Dermis blood vessel endothelial cell (primary cell): Measurements from ENCODE around the gene KLRC2. TPM values are rescaled to one million over a fixed set of nuclear protein-coding genes. Genes with fewer than 3 reads are reported as not detected.
"Not testable (repeated sequence)": the region's sequence is repeated elsewhere in the genome, so short reads cannot be mapped to it uniquely, and the experiment has no call there.

Experiments used
- DNase-seq: peaks from one replicate; pipeline ENCODE4 v3.0.0; 2010
- total RNA-seq: library from RNA; depleted of rRNA; stranded (reverse); fragments of >200 nt; gene quantifications from 2 replicates; pipeline ENCODE4 v1.2.3, GENCODE V29; 2014

The KLRC2 gene
- not detected in 2 replicates for total RNA-seq

DNA sequence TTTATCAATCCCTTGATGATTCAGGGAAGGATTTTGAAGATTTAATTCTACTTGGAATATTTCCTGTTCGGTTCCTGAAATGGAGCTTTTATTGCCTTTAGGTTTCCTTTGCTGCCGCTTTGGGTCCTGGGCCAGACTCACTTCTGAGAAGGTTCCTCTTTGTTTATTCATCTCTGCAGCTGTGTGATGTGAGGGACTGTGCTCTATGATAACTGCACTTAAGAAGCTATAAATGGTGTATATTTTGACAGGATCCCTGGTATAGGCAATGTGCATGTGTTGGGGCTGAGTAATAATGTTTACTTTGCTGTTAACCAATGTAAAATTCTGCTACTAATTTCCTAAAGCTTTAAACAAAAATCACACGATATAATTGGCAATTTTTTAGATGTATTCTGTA is at the start of gene KLRC2:
TSS of gene KLRC2 (minus strand) at position 195 of the 400 bp plus-strand sequence. CDS start at position 171, 24 bp downstream.
- DNase-seq = peak; percentile 52

DNA sequence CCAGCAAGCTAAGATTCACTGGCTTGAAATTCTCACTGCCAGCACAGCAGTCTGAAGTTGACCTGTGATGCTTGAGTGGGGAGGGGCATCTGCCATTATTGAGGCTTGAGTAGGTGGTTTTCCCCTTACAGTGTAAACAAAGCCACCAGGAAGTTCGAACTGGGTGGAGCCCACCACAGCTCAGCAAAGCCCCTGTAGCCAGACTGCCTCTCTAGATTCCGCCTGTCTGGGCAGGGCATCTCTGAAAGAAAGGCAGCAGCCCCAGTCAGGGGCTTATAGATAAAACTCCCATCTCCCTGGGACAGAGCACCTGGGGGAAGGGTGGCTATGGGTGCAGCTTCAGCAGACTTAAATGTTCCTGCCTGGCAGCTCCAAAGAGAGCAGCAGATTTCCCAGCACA is 46.1 kb upstream of the KLRC2 start:
- DNase-seq = not testable (repeated sequence)

DNA sequence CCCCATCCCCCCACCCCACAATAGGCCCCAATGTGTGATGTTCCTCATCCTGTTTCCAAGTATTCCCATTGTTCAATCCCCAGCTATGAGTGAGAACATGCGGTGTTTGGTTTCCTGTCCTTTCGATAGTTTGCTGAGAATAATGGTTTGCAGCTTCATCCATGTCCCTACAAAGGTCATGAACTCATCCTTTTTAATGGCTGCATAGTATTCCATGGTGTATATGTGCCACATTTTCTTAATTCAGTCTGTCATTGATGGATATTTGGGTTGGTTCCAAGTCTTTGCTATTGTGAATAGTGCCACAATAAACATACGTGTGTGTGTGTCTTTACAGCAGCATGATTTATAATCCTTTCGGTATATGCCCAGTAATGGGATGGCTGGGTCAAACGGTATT is 37.0 kb upstream of the KLRC2 start:
- not testable (repeated sequence) for DNase-seq

DNA sequence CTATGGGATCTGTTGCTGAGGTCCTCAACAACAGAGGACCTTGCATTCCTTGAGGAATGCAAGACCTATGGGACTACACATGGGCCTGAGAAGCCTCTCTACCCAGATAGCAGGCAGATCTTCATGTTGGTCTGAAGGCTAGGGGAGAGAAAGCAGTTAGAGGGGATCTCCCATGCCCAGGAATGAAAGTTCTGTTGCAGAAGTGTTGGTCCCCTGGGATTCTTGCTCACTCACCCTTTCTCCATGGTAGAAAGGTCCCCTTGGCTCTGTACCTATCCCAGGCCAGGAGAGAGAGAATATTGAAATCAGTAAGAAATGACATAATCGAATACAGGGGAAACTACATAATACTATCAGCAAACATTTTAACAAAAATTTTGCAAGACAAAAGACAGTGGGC is 33.9 kb upstream of the KLRC2 start:
- DNase-seq = no peak

DNA sequence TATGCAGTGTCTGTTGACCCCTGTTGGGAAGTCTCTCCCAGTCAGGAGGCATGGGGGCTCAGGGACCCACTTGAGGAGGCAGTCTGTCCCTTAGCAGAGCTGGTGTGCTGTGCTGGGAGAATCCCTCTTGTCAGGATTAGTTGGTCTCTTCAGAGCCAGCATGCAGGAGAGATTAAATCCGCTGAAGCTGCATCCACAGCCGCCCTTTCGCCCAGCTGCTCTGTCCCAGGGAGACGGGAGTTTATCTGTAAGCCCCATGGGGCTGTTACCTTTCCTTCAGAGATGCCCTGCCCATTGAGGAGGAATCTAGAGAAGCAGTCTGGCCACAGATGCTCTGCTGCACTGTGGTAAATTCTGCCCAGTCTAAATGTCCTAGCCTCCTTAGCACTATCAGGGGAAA is 30.5 kb upstream of the KLRC2 start:
- DNase-seq = no peak

DNA sequence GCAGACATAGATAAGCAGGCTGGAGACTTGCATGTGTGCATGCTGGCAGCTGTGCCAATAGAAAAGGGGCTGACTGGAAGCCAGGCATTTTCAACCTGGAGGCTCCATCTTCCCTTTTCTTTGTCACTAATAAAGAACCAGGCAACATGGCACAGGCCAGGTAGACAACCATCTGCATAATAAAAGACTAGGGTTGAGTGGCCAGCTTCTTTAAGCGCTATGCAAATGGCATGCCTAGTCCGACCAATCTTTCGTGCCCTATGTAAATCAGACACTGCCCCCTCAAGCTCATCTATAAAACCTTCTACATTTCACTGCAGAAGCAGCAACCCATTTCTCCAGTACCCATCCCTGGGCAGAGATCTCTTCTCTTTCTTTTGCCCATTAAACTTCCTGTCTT is 21.9 kb upstream of the KLRC2 start:
- no peak for DNase-seq

DNA sequence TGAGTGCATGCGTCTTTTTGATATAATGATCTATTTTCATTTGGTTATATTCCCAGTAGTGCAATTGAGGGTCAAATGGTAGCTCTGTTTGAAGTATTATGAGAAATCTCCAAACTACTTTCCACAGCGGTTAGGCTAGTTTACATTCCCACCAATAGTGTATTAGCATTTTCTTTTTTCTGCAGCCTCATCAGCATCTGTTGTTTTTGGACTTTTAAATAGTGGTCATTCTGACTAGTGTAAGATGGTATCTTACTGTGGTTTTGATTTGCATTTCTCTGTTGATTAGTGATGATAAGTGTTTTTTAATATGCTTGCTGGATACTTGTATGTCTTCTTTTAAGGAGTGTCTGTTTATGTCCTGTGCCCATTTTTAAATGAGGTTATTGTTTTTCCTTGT is 21.0 kb upstream of the KLRC2 start:
- no peak for DNase-seq

DNA sequence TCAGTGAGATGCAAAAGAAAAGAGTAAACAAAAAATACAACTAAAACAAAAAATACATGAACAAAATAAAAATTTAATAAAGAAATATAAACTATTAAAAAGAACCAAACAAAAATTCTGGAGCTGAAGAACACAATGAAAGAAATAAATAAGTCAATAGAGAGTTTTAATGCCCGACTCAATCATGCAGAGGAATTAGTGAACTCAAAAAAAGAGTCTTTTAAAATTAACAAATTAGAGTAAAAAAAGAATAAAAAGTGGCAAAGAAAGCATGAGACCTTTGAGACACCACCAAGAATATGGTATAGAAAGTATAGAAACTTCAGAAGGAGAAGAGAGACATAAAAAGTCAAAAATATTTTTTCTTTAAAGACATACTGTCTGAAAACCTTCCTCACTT is 20.0 kb upstream of the KLRC2 start:
- DNase-seq = no peak

DNA sequence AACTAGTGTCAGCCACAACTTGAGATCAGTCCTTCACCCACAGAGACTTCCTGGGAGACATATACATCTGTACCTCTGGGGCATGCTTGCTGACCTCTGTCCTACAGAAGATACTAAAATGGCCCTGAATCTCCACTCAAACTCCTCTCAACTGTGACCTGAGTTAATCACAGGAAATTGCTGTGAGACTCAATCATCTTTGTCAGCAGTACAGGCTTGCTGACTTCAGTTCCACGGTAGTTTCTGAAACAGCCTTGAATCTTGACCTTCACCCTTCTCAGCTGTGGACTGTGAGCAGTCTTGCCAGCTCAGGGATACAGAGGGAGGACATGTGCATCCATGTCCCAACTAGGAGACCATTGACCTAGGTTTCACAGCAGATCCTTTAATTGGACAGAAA is 18.7 kb upstream of the KLRC2 start:
- no peak for DNase-seq

DNA sequence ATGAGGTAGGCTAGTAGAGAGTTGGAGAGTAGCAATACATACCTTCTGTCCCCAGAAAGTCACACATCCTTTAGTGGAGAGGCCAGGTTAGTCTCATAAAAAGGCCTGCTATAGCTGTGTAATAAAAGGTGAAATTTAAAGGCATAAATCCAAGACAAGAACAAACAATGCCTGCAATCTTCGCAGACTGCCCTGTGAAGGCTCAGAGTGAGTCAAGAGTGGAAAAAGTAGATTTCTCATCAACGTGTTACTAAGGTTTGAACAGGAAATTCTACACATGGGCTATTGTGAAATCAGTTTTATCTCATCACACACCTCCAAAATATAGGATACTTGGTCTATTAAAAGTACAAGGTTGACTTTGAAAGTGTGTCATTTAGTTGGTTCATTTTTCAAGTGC is 17.3 kb upstream of the KLRC2 start, which contains the start of gene KLRC1:
TSS of gene KLRC1 (minus strand) at position 222 of the 400 bp plus-strand sequence. CDS start 2,221 bp downstream, outside the sequence.
- no peak for DNase-seq

DNA sequence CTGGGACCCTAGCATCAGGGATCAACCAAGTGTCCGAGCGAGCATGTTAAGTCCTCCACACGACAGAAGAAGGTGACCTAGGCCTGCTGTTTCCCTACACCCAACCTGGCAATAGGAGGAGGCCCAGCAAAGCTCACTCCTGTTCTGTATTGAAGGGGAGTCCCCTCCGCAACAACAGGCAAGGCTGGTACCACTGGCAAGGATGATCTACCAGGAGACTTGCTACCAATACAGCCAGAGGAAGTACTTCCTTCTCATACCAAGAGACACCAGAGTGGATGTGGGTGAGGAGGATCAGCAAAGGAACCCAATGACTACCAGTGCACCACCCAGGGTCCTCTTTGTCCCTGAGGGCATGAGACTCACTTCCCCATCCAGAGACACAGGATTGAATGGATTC is 12.4 kb upstream of the KLRC2 start:
- no peak for DNase-seq

DNA sequence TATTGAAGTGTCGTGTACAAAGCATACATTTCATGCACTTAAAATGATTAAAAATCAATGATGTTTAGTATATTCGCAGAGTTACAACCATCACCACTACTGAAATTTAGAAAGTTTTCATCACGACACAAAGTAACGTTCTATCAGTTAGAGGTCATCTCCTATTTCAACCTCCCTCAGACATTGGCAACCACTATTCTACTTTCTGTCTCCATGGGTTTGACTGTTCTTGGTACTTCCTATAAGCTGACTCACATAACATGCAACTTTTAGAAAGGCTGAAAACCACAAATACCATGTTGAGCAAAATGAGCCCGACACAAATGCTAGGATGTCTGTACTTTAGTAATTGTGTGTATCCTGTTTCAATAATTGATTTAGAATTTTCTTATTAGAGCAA is 10.2 kb upstream of the KLRC2 start:
- not testable (repeated sequence) for DNase-seq

DNA sequence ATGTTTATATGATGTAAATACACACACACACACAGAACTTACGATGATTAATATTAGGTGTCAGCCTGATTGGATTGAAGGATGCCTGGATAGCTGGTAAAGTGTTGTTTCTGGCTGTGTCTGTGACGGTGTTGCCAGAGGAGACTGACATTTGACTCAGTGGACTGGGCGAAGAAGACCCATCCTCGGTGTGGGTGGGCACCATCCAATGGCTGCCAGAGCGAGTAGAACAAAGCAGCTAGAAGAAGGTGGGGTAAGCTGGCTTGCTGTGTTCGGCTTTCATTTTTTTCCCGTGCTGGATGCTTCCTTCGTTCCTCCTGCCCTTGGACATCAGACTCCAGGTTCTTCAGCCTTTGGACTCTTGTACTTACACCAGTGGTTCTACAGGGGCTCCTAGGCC is 5.3 kb upstream of the KLRC2 start:
- DNase-seq = not testable (repeated sequence)

DNA sequence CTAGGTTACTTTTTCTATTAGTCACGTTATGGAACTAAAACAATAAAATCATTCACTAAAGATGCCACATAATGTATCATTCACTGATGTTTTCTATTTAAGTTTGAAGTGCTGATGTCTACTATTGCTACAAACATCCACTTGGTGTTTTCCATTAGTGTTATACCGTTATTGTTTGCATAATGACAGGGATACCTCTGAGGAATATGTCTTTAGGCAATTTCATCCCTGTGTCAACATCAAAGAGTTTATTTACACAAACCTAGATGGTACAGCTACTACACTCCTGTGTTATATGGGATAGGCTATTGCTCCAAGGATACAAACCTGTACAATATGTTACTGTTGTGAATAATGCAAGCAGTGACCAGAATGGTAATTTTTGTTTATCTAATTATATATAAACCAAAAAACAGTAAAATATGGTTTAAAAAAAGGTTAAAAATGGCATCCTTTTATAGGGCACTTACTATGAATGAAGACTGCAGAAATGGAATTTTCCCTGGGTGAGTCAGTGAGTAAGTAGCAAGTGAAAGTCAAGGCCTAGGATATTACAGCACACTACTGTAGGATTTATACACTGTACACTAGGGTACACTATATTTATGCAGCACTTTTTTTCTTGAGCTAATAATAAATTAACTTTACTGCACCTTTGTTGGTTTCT is 3.9 kb upstream of the KLRC2 start:
- DNase-seq = not testable (repeated sequence)

DNA sequence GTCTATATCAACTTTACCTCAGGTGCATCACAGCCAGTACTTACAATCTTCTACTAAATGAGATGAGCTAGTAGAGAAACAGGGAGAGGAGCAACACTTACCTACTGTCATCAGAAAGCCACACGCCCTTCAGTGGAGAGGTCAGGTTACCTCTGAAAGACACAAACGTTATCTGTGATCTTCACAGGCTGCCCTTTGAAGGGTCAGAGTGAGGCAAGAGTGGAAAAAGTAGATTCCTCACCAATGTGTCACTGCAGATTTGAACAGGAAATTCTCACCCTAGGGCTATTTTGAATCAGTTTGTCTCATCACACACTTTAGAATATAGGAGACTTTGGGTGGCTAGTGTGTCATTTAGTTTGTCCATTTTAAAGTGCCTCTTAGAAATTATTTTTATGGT is 1.8 kb upstream of the KLRC2 start:
- DNase-seq = not testable (repeated sequence)

DNA sequence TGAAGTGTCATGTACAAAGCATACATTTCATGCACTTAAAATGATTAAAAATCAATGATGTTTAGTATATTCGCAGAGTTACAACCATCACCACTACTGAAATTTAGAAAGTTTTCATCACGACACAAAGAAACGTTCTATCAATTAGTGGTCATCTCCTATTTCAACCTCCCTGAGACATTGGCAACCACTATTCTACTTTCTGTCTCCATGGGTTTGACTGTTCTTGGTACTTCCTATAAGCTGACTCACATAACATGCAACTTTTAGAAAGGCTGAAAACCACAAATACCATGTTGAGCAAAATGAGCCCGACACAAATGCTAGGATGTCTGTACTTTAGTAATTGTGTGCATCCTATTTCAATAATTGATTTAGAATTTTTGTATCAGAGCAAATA is 5.2 kb downstream of the KLRC2 start:
- not testable (repeated sequence) for DNase-seq

DNA sequence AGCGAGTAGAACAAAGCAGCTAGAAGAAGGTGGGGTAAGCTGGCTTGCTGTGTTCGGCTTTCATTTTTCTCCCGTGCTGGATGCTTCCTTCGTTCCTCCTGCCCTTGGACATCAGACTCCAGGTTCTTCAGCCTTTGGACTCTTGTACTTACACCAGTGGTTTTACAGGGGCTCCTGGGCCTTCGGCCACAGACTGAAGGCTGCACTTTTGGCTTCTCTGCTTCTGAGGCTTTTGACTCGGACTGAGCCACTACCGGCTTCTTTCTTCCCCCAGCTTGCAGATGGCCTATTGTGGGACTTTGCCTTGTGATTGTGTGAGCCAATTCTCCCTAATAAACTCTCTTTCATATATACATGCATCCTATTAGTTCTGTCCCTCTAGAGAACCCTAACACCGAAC is 9.9 kb downstream of the KLRC2 start:
- DNase-seq = not testable (repeated sequence)

DNA sequence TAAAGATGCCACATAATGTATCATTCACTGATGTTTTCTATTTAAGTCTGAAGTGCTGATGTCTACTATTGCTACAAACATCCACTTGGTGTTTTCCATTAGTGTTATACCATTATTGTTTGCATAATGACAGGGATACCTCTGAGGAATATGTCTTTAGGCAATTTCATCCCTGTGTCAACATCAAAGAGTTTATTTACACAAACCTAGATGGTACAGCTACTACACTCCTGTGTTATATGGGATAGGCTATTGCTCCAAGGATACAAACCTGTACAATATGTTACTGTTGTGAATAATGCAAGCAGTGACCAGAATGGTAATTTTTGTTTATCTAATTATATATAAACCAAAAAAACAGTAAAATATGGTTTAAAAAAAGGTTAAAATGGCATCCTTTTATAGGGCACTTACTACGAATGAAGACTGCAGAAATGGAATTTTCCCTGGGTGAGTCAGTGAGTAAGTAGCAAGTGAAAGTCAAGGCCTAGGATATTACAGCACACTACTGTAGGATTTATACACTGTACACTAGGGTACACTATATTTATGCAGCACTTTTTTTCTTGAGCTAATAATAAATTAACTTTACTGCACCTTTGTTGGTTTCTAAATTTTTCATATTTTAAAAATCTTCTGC is 11.4 kb downstream of the KLRC2 start:
- not testable (repeated sequence) for DNase-seq

DNA sequence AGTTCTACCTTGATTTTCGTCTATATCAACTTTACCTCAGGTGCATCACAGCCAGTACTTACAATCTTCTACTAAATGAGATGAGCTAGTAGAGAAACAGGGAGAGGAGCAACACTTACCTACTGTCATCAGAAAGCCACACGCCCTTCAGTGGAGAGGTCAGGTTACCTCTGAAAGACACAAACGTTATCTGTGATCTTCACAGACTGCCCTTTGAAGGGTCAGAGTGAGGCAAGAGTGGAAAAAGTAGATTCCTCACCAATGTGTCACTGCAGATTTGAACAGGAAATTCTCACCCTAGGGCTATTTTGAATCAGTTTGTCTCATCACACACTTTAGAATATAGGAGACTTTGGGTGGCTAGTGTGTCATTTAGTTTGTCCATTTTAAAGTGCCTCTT is 13.7 kb downstream of the KLRC2 start:
- DNase-seq = not testable (repeated sequence)

DNA sequence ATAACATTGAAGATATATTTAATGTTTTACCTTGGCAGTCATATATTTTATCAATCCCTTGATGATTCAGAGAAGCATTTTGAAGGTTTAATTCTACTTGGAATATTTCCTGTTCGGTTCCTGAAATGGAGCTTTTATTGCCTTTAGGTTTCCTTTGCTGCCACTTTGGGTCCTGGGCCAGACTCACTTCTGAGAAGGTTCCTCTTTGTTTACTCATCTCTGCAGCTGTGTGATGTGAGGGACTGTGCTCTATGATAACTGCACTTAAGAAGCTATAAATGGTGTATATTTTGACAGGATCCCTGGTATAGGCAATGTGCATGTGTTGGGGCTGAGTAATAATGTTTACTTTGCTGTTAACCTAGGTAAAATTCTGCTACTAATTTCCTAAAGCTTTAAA is 15.5 kb downstream of the KLRC2 start, which contains the start of gene KLRC3:
TSS of gene KLRC3 (minus strand) at position 262 of the 400 bp plus-strand sequence. CDS start at position 217, 45 bp downstream.
- peak; percentile 11 for DNase-seq

DNA sequence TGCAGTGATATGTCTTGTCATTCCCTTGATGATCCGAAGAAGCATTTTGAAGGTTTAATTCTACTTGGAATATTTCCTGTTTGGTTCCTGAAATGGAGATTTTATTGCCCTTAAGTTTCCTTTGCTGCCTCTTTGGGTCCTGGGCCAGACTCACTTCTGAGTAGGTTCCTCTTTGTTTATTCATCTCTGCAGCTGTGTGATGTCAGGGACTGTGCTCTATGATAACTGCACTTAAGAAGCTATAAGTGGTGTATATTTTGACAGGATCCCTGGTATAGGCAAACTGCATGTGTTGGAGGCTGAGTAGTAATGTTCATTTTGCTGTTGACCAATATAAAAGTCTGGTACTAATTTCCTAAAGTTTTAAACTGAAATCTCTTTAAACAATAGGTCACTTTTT is 26.4 kb downstream of the KLRC2 start, which contains the start of gene KLRC4:
TSS of gene KLRC4 (minus strand) at position 366 of the 400 bp plus-strand sequence. CDS start at position 184, 182 bp downstream.
- DNase-seq = peak; percentile 21

DNA sequence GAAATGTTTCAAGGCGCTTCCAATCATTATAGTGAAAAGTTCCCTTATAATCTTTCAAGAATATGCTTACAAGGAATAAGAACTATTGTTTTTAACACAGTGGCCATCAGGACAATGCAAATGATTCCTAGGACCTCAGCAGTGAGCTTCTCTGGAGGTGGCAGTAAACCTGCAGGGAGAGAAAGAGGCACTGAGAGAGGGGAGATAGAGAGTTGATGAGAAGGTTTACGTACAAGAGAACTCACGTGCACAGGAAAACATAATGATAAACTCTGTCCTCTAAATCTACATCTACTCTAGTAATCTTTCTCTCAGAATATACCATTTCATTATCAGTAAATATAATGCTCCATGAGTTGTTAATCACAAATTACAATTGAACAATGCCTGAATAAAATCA is 27.0 kb downstream of the KLRC2 start:
- no peak for DNase-seq

DNA sequence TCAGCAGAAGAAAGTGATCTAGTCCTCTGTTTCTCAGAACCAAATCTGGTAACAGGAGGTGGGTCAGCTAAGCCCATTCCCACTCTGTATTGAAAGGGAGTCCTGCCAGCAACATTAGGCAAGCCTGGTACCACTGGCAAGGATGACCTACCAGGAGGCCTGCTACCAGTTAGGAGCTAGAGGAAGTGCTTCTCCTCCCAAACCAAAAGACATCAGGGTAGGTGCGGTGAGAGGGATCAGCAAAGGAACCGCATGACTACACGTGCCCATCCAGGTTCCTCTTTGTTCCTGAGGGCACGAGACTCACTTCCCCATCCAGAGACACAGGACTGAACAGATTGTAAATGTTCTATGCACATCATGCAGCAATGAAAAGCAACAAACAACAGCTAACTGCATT is 29.1 kb downstream of the KLRC2 start:
- DNase-seq = no peak

DNA sequence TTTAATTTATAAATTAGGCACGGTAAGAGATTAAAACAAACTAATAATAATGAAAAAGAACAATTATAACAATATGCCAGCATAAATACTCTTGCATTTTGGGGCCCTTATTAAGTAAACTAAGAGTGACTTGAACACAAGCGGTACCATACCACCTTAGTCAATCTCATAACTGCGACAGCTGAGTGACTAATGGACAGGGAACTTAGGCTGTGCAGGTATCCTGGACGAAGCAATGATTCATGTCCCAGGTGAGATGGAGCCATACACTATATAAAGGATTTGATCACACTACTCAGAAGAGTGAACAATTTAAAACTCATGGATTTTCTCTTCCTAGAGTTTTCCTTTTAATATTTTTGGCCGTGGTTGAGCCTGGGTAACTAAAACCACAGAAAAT is 30.5 kb downstream of the KLRC2 start:
- DNase-seq = no peak
